ENCODE data around the gene KRTAP5-11. TPM values are rescaled to one million over a fixed set of nuclear protein-coding genes. Genes with fewer than 3 reads are reported as not detected.
"Not testable (repeated sequence)": the region's sequence is repeated elsewhere in the genome, so short reads cannot be mapped to it uniquely, and the experiment has no call there.

The KRTAP5-11 gene
- total RNA-seq, 1 experiment from 2014 or later, result not detected

- Histone ChIP-seq H3K4me3 (ENCODE audit: low read depth, low read length, poor library complexity, severe bottlenecking) (no peak overlapping the region), H3K4me1 (ENCODE audit: insufficient read depth, low read length, poor library complexity, severe bottlenecking) (peaks cover 4% of the 10 kb centered on the region), H3K9me3 (ENCODE audit: low read depth, low read length, poor library complexity, severe bottlenecking) (no peaks in the 10 kb centered on the region), H3K36me3 (ENCODE audit: insufficient read depth, low read length, poor library complexity, severe bottlenecking) (no peaks in the 10 kb centered on the region), H3K27ac (ENCODE audit: low read depth, low read length, poor library complexity, severe bottlenecking) (no peak overlapping the region), H3K27me3 (replicated peaks; ENCODE audit: insufficient read depth, low read depth, low read length, poor library complexity) (no peaks in the 10 kb centered on the region)
- CTCF ChIA-PET, result no interaction called here
- DNase-seq (ENCODE audit: low spot score), result no peak
- intact Hi-C loops (cut with micrococcal nuclease; ENCODE audit: unreplicated experiment), result no loop called here
- BruUV-seq (replicated peaks), result no TSS peak
- TF ChIP-seq EZH2 (IDR thresholded peaks at IDR 0.05; ENCODE audit: borderline replicate concordance, low read depth, low read length, poor library complexity, severe bottlenecking) (no peak), CTCF (conservative IDR thresholded peaks at IDR 0.05; ENCODE audit: low read depth, low read length) (no peak)
- POLR2A ChIA-PET (ENCODE audit: low non-redundant PET), result no interaction called here
Observed at GRCh38 chr11:71577469-71578004, 5.1 kb downstream of the KRTAP5-11 start.

- H3K27me3 ChIP-seq (replicated peaks; ENCODE audit: insufficient read depth, low read depth, low read length, poor library complexity); H3K4me1 ChIP-seq (ENCODE audit: insufficient read depth, low read length, poor library complexity, severe bottlenecking); H3K27ac ChIP-seq (ENCODE audit: low read depth, low read length, poor library complexity, severe bottlenecking); POLR2A ChIA-PET (ENCODE audit: low non-redundant PET); DNase-seq (ENCODE audit: low spot score); BruUV-seq (replicated peaks); intact Hi-C loops (cut with micrococcal nuclease; ENCODE audit: unreplicated experiment); H3K36me3 ChIP-seq (ENCODE audit: insufficient read depth, low read length, poor library complexity, severe bottlenecking); CTCF ChIA-PET; H3K4me3 ChIP-seq (ENCODE audit: low read depth, low read length, poor library complexity, severe bottlenecking); H3K9me3 ChIP-seq (ENCODE audit: low read depth, low read length, poor library complexity, severe bottlenecking): not testable (repeated sequence)
Observed at GRCh38 chr11:71576688-71577465, 5.8 kb downstream of the KRTAP5-11 start.

- DNase-seq (ENCODE audit: low spot score), result no peak
- TF ChIP-seq CTCF (conservative IDR thresholded peaks at IDR 0.05; ENCODE audit: low read depth, low read length) (no peak), EZH2 (IDR thresholded peaks at IDR 0.05; ENCODE audit: borderline replicate concordance, low read depth, low read length, poor library complexity, severe bottlenecking) (no peak)
- CTCF ChIA-PET, result no interaction called here
- POLR2A ChIA-PET (ENCODE audit: low non-redundant PET), result no interaction called here
- H3K27ac ChIP-seq (ENCODE audit: low read depth, low read length, poor library complexity, severe bottlenecking), result no peak overlapping the region
- H3K4me3 ChIP-seq (ENCODE audit: low read depth, low read length, poor library complexity, severe bottlenecking), result no peak overlapping the region
- intact Hi-C loops (cut with micrococcal nuclease; ENCODE audit: unreplicated experiment), result no loop called here
- no peaks in the 10 kb centered on the region for H3K36me3 ChIP-seq (ENCODE audit: insufficient read depth, low read length, poor library complexity, severe bottlenecking)
- H3K9me3 ChIP-seq (ENCODE audit: low read depth, low read length, poor library complexity, severe bottlenecking), result no peaks in the 10 kb centered on the region
- H3K4me1 ChIP-seq (ENCODE audit: insufficient read depth, low read length, poor library complexity, severe bottlenecking), result peaks cover 4% of the 10 kb centered on the region
- BruUV-seq (replicated peaks), result no TSS peak
- H3K27me3 ChIP-seq (replicated peaks; ENCODE audit: insufficient read depth, low read depth, low read length, poor library complexity), result no peaks in the 10 kb centered on the region
Observed at GRCh38 chr11:71575723-71576424, 6.8 kb downstream of the KRTAP5-11 start.
